ENCODE data around the gene PLA2G4D. TPM values are rescaled to one million over a fixed set of nuclear protein-coding genes. Genes with fewer than 3 reads are reported as not detected.

Gene PLA2G4D
- total RNA-seq: not detected

- DNase-seq (ENCODE audit: low spot score): no peak
These were observed at the start of gene PLA2G4D for GRCh38 chr15:42094512-42094963. Gene PLA2G4D (minus strand): TSS chr15:42094562. CDS start chr15:42094459, 103 bp downstream.

GRCh38 chr15:42143356-42143755 is 49.0 kb upstream of the PLA2G4D start:
- DNase-seq (ENCODE audit: low spot score): no peak

- no peak for DNase-seq (ENCODE audit: low spot score)
These were observed 47.7 kb upstream of the PLA2G4D start for GRCh38 chr15:42141795-42142667.

- no peak for DNase-seq (ENCODE audit: low spot score)
These were observed 46.9 kb upstream of the PLA2G4D start for GRCh38 chr15:42141246-42141645.

GRCh38 chr15:42140383-42141070 is 46.2 kb upstream of the PLA2G4D start:
- no peak for DNase-seq (ENCODE audit: low spot score)

GRCh38 chr15:42139596-42139995 is 45.2 kb upstream of the PLA2G4D start:
- DNase-seq (ENCODE audit: low spot score): no peak

GRCh38 chr15:42138968-42139386 is 44.6 kb upstream of the PLA2G4D start:
- no peak for DNase-seq (ENCODE audit: low spot score)

- no peak for DNase-seq (ENCODE audit: low spot score)
These were observed 44.0 kb upstream of the PLA2G4D start for GRCh38 chr15:42138411-42138810.

- no peak for DNase-seq (ENCODE audit: low spot score)
These were observed 43.3 kb upstream of the PLA2G4D start for GRCh38 chr15:42137461-42138261.

- no peak for DNase-seq (ENCODE audit: low spot score)
These were observed 42.2 kb upstream of the PLA2G4D start for GRCh38 chr15:42136513-42136912.

GRCh38 chr15:42135351-42135750 is 41.0 kb upstream of the PLA2G4D start:
- DNase-seq (ENCODE audit: low spot score): no peak

- DNase-seq (ENCODE audit: low spot score): no peak
These were observed 40.4 kb upstream of the PLA2G4D start for GRCh38 chr15:42134617-42135245.

GRCh38 chr15:42133886-42134502 is 39.6 kb upstream of the PLA2G4D start:
- DNase-seq (ENCODE audit: low spot score): no peak

GRCh38 chr15:42133356-42133755 is 39.0 kb upstream of the PLA2G4D start:
- DNase-seq (ENCODE audit: low spot score): no peak

GRCh38 chr15:42131826-42132806 is 37.8 kb upstream of the PLA2G4D start:
- DNase-seq (ENCODE audit: low spot score): no peak

- DNase-seq (ENCODE audit: low spot score): no peak
These were observed 36.6 kb upstream of the PLA2G4D start for GRCh38 chr15:42131006-42131405.

GRCh38 chr15:42130246-42130986 is 36.1 kb upstream of the PLA2G4D start:
- DNase-seq (ENCODE audit: low spot score): no peak

- DNase-seq (ENCODE audit: low spot score): no peak
These were observed 35.0 kb upstream of the PLA2G4D start for GRCh38 chr15:42129364-42129763.

- no peak for DNase-seq (ENCODE audit: low spot score)
These were observed 34.1 kb upstream of the PLA2G4D start for GRCh38 chr15:42128476-42128875.

Measured in mucosa of gallbladder (tissue), 1 donor.